NAMALWA (cell line): ENCODE results near the gene P2RY2.
A peak's percentile ranks its signal among the peaks of the same experiment; 100 is the strongest.
"Not testable (repeated sequence)": the region's sequence is repeated elsewhere in the genome, so short reads cannot be mapped to it uniquely, and the experiment has no call there.

Experiments used
- DNase-seq: peaks from one replicate; pipeline ENCODE4 v3.0.0-alpha.2; 2015; ENCODE audit warnings: low spot score

The P2RY2 gene

GRCh38 chr11:73267906-73268540, 49.9 kb downstream of the P2RY2 start:
- no peak for DNase-seq

GRCh38 chr11:73268671-73269271, 50.7 kb downstream of the P2RY2 start:
- no peak for DNase-seq

GRCh38 chr11:73269459-73270015, 51.5 kb downstream of the P2RY2 start:
- no peak for DNase-seq

GRCh38 chr11:73270016-73270854, 52.2 kb downstream of the P2RY2 start:
- peak; percentile 32 for DNase-seq

GRCh38 chr11:73270855-73271477, 52.9 kb downstream of the P2RY2 start:
- no peak for DNase-seq

- not testable (repeated sequence) for DNase-seq
Observed at GRCh38 chr11:73271478-73271865, 53.4 kb downstream of the P2RY2 start.

- no peak for DNase-seq
Observed at GRCh38 chr11:73271936-73272679, 54.0 kb downstream of the P2RY2 start, which contains the start of gene P2RY6. Gene P2RY6 (plus strand): TSS chr11:73272338. CDS start chr11:73296519, 24,181 bp downstream.

- no peak for DNase-seq
Observed at GRCh38 chr11:73272680-73273038, 54.6 kb downstream of the P2RY2 start.

- no peak for DNase-seq
Observed at GRCh38 chr11:73273222-73273895, 55.3 kb downstream of the P2RY2 start.

- not testable (repeated sequence) for DNase-seq
Observed at GRCh38 chr11:73274191-73274590, 56.1 kb downstream of the P2RY2 start.

- DNase-seq: no peak
Observed at GRCh38 chr11:73274722-73275380, 56.8 kb downstream of the P2RY2 start.

GRCh38 chr11:73275381-73275750, 57.3 kb downstream of the P2RY2 start:
- DNase-seq: no peak

GRCh38 chr11:73277467-73277866, 59.4 kb downstream of the P2RY2 start:
- no peak for DNase-seq

GRCh38 chr11:73280626-73281025, 62.5 kb downstream of the P2RY2 start:
- DNase-seq: no peak

- DNase-seq: no peak
Observed at GRCh38 chr11:73281201-73281741, 63.2 kb downstream of the P2RY2 start.

- no peak for DNase-seq
Observed at GRCh38 chr11:73281796-73282660, 63.9 kb downstream of the P2RY2 start.

- DNase-seq: no peak
Observed at GRCh38 chr11:73283276-73284000, 65.4 kb downstream of the P2RY2 start.

- DNase-seq: no peak
Observed at GRCh38 chr11:73284106-73284505, 66.0 kb downstream of the P2RY2 start.

GRCh38 chr11:73285721-73286120, 67.6 kb downstream of the P2RY2 start:
- no peak for DNase-seq
